NCI-H526 (cell line): Measurements from ENCODE around the gene SLC27A3.

Experiments used
- DNase-seq, 2 experiments: peaks; one replicate each; lab custom pipeline; 2025; lab: John Stamatoyannopoulos, UW

SLC27A3 gene

GRCh38 chr1:153774780-153775457 lies at the start of gene SLC27A3:
SLC27A3 (plus strand) TSS chr1:153775407; CDS start chr1:153775498, 91 bp downstream.
- DNase-seq = peak; percentile 85 to 94

GRCh38 chr1:153727463-153728304 lies 47.5 kb upstream of the SLC27A3 start, which contains the start of gene INTS3:
INTS3 (plus strand) TSS chr1:153728050; CDS start chr1:153728635, 585 bp downstream.
- DNase-seq = peak; percentile 100

- peak in 1 of 2 experiments; percentile 65 for DNase-seq
Observed at GRCh38 chr1:153728305-153729066, 46.7 kb upstream of the SLC27A3 start.

GRCh38 chr1:153730468-153730988 lies 44.7 kb upstream of the SLC27A3 start:
- DNase-seq = no peak

- no peak for DNase-seq
Observed at GRCh38 chr1:153733970-153734369, 41.2 kb upstream of the SLC27A3 start.

- no peak for DNase-seq
Observed at GRCh38 chr1:153734396-153735089, 40.7 kb upstream of the SLC27A3 start.

GRCh38 chr1:153735090-153735420 lies 40.2 kb upstream of the SLC27A3 start:
- DNase-seq = no peak

GRCh38 chr1:153741986-153742385 lies 33.2 kb upstream of the SLC27A3 start:
- no peak for DNase-seq

GRCh38 chr1:153742411-153743142 lies 32.6 kb upstream of the SLC27A3 start:
- DNase-seq = peak; percentile 42 to 68

- no peak for DNase-seq
Observed at GRCh38 chr1:153745417-153745816, 29.8 kb upstream of the SLC27A3 start.

- DNase-seq = no peak
Observed at GRCh38 chr1:153746174-153746573, 29.0 kb upstream of the SLC27A3 start.

- DNase-seq = no peak
Observed at GRCh38 chr1:153748903-153749302, 26.3 kb upstream of the SLC27A3 start.

- DNase-seq = peak; percentile 82 to 96
Observed at GRCh38 chr1:153749408-153750005, 25.7 kb upstream of the SLC27A3 start.

- DNase-seq = no peak
Observed at GRCh38 chr1:153750026-153750995, 24.9 kb upstream of the SLC27A3 start.

- no peak for DNase-seq
Observed at GRCh38 chr1:153752072-153752471, 23.1 kb upstream of the SLC27A3 start.

GRCh38 chr1:153752571-153753195 lies 22.5 kb upstream of the SLC27A3 start:
- DNase-seq = no peak

- no peak for DNase-seq
Observed at GRCh38 chr1:153754266-153754665, 20.9 kb upstream of the SLC27A3 start.

GRCh38 chr1:153760440-153760839 lies 14.8 kb upstream of the SLC27A3 start:
- no peak for DNase-seq
